Activated T-helper 9 cell treated with anti-CD3 and anti-CD28 coated beads, Interleukin-2, amount 50 U/mL, for 16 hours (primary cell): ENCODE data around the gene NDNF.

Source experiments
- DNase-seq: peaks from one replicate; pipeline ENCODE4 v3.0.0-alpha.2; 2020; ENCODE audit warnings: low read depth

The NDNF gene

GRCh38 chr4:121014544-121014943 lies 57.8 kb downstream of the NDNF start:
- no peak for DNase-seq

- DNase-seq, result no peak
Observed at GRCh38 chr4:121011780-121012340, 60.5 kb downstream of the NDNF start.

DNA sequence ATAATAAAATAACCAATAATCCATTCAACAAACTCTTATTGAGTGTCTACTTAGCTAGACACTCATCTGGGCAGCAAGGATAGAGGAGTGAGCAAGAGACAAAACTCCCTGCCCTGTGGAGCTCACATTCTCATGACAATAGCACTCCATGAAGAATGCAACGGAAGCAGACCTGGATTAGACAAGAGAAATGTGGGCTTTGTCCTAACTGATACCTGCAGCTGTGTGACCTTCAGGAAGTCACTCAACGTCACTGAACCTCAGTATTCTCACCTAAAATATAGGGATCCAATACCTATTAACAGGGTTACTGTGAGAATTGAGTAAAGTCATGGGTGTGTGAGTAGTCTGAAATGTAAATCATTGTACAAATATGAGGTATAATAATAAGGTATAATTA lies 61.2 kb downstream of the NDNF start:
- no peak for DNase-seq

DNA sequence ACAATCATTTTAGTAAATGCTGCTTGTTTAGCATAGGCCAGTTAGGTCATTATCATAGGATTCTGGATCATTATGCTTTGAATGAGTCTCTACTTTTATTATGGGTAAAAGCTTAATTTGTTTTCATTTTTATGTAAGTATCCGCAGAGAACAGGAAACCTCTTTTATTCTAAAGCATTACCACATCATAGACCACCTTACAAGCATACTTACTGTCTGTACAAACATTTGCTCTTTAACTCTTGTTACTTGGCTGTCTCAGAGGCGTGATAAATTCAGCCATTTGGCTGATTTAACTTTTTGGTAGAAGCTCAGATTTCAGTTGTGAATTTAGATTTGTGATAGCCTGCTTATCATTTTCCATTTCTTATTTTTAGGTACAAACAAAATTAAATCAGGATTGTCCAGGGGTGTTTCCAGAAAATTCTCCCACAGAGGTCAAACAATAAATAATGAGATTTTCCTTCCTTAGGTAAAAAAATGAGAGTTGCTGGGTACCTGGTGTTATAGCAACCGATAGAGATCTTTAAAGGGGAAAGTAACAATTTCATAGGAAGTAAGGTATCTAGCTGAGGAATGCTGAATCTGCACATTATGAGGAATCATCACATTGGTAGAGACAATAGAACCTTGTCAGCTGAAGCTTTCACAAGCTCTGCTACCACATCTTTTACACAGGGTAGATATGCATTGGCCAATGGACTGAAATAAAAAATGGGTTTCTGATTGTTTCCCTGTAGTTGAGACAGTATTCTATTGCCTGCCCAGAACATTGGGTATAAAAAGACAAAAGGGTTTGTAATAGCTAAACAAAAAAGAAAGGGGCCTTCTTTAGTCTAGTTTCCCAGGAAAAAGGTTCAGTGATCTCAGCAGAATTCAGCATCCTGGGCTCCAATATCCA lies 62.5 kb downstream of the NDNF start:
- no peak for DNase-seq

- DNase-seq, result no peak
Observed at GRCh38 chr4:121007660-121008059, 64.7 kb downstream of the NDNF start.

- no peak for DNase-seq
Observed at GRCh38 chr4:121003863-121004262, 68.5 kb downstream of the NDNF start.

- DNase-seq, result no peak
Observed at GRCh38 chr4:120995266-120996010, 76.9 kb downstream of the NDNF start.

DNA sequence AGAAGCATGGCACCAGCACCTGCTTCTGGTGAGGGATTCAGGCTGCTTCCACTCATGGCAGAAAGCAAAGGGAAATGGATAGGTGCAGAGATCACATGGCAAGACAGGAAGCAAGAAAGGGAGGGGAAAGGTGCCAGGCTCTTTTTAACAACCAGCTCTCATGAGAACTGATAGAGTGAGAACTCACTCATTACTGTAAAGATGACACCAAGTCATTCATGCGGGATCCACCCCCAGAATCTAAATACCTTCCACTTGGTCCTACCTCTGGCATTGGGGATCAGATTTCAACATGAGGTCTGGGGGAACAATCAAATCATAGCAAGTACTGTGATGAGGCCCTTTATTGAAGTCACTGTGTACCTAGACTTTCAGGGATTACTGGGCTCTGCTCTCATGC lies 77.8 kb downstream of the NDNF start:
- DNase-seq, result no peak

DNA sequence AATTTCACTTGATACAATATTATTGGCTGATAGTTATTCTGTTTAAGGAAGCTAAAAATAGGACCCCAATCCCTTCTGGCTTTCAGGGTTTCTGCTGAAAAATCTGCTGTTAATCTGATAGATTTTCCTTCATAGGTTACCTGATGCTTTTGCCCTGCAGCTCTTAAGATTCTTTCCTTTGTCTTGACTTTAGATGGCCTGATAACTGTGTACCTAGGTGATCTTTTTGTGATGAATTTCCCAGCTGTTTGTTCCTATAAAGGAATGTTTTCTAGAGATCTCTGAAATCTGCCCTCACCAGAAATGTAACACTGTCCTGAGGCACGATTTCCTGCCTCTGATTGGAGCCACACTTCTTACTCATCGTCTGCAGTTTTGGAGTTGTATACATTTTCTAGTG lies 80.5 kb downstream of the NDNF start:
- DNase-seq, result no peak

DNA sequence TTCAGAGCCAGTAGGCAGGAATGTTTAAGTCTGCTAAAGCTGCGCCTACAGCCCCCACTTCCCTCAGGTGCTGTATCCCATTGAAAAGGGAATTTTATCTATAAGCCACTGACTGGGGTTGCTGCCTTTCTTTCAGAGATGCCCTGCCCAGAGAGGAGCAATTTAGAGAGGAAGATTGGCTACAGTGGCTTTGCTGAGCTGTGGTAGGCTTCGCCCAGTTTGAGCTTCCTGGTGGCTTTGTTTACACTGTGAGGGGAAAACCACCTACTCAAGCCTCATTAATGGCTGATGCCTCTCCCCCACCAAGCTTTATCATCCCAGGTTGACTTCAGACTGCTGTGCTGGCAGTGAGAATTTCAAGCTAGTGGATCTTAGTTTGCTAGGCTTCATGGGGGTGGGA lies 82.1 kb downstream of the NDNF start:
- DNase-seq, result no peak
